ENCODE data around the gene C5AR1. TPM values are rescaled to one million over a fixed set of nuclear protein-coding genes. Genes with fewer than 3 reads are reported as not detected.

Gene C5AR1
- total and polyA plus RNA-seq, 9 donors = 3.5 to 27.5 (median 9.4) TPM

DNA sequence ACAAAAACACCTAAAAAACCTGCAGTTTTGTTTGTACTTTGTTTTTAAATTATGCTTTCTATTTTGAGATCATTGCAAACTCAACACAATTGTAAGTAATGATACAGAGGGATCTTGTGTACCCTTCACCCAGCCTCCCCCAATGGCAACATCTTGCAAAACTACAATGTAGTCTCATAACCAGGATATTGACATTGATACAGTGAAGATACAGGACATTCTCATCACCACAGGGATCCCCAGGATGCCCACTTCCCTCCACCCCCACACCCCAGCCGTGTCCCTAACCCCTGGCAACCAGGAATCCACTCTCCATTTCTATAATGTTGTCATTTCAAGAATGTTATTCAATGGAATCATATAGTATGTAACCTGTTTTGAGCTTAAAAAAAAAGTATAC lies 12.0 kb downstream of the C5AR1 start:
- TF ChIP-seq, protein P1, sequence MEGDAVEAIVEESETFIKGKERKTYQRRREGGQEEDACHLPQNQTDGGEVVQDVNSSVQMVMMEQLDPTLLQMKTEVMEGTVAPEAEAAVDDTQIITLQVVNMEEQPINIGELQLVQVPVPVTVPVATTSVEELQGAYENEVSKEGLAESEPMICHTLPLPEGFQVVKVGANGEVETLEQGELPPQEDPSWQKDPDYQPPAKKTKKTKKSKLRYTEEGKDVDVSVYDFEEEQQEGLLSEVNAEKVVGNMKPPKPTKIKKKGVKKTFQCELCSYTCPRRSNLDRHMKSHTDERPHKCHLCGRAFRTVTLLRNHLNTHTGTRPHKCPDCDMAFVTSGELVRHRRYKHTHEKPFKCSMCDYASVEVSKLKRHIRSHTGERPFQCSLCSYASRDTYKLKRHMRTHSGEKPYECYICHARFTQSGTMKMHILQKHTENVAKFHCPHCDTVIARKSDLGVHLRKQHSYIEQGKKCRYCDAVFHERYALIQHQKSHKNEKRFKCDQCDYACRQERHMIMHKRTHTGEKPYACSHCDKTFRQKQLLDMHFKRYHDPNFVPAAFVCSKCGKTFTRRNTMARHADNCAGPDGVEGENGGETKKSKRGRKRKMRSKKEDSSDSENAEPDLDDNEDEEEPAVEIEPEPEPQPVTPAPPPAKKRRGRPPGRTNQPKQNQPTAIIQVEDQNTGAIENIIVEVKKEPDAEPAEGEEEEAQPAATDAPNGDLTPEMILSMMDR (IDR thresholded peaks at IDR 0.05) = no peak
- TF ChIP-seq EP300 (IDR thresholded peaks at IDR 0.05) = no peak
- no peak for TF ChIP-seq POLR2A (IDR thresholded peaks at IDR 0.05)
- DNase-seq = no peak
- Histone ChIP-seq H3K9me3 (no peaks in the 10 kb centered on the region), H3K27ac (no peak overlapping the region), H3K4me3 (no peak overlapping the region), H3K27me3 (no peaks in the 10 kb centered on the region), H3K36me3 (no peaks in the 10 kb centered on the region), H3K4me1 (ENCODE audit: insufficient read depth) (no peaks in the 10 kb centered on the region)
- intact Hi-C loops (cut with DNase I) = no loop called here
- 84 to 93% (median 89%) methylated on average over 1 of the region's 1 CpG for WGBS, 3 donors

DNA sequence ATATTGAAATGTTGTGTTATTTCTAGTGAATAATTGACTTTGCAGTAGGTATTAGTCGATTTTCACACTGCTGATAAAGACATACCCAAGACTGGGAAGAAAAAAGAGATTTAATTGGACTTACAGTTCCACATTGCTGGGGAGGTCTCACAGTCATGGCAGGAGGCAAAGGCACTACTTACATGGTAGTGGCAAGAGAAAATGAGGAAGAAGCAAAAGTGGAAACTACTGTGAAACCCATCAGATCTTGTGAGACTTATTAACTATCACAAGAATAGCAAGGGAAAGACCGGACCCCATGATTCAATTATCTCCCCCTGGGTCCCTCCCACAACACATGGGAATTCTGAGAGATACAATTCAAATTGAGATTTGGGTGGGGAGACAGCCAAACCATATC lies 12.4 kb downstream of the C5AR1 start:
- H3K27me3 ChIP-seq = no peaks in the 10 kb centered on the region
- H3K36me3 ChIP-seq = no peaks in the 10 kb centered on the region
- no peaks in the 10 kb centered on the region for H3K9me3 ChIP-seq
- WGBS, 3 donors = 58 to 70% (median 67%) methylated on average over 2 of the region's 2 CpGs
- TF ChIP-seq POLR2A (IDR thresholded peaks at IDR 0.05) (no peak), EP300 (IDR thresholded peaks at IDR 0.05) (no peak)
- TF ChIP-seq, protein P1 (IDR thresholded peaks at IDR 0.05) = no peak
- intact Hi-C loops (cut with DNase I) = no loop called here
- no peak for DNase-seq
- H3K4me1 ChIP-seq (ENCODE audit: insufficient read depth) = no peaks in the 10 kb centered on the region
- no peak overlapping the region for H3K4me3 ChIP-seq
- H3K27ac ChIP-seq = no peak overlapping the region

DNA sequence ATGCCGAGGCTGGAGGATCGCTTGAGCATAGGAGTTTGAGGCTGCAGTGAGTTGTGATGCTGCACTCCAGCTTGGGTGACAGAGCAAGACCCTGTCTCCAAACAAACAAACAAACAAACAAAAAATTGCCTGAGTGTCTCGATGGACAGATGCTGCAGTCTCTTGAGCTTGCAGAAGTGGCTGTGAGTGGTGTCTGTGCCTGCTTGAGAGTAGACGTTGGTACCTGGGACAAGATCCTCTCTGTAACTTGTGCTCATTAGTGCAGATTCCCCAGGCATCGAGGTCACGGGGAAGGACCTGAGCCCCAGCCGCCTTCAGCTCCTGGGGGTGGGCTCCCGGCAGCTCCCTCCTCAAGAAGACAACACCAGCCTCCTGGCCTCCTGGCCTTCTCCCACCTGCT lies 13.7 kb downstream of the C5AR1 start:
- 60 to 68% (median 64%) methylated on average over 8 of the region's 8 CpGs for WGBS, 3 donors
- Histone ChIP-seq H3K36me3 (no peaks in the 10 kb centered on the region), H3K4me3 (no peak overlapping the region), H3K9me3 (no peaks in the 10 kb centered on the region), H3K27me3 (no peaks in the 10 kb centered on the region), H3K4me1 (ENCODE audit: insufficient read depth) (no peaks in the 10 kb centered on the region), H3K27ac (no peak overlapping the region)
- intact Hi-C loops (cut with DNase I) = no loop called here
- TF ChIP-seq POLR2A (IDR thresholded peaks at IDR 0.05) (no peak), EP300 (IDR thresholded peaks at IDR 0.05) (no peak)
- TF ChIP-seq, protein P1 (IDR thresholded peaks at IDR 0.05) = no peak
- no peak for DNase-seq

DNA sequence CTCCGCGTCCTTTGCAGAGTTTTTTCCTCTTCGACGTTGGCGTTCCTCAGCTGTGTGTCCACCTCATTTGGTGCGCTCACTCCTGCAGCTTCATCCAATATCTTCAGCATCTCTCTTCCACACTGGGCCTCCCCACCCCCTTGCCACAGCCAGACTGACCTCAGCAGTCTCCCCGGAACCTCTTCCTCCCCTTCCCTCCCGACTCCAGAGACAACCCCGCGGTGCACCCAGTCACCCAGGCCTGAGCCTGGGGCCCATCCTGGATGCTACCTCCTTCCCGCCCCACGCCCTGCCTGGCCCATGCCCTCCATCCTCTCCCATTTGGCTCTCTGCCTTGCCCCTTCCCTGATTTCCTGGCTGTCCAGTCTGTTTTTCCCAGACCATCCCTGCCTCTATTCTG lies 14.2 kb downstream of the C5AR1 start:
- TF ChIP-seq, protein P1 (IDR thresholded peaks at IDR 0.05) = no peak
- TF ChIP-seq POLR2A (IDR thresholded peaks at IDR 0.05) (no peak), EP300 (IDR thresholded peaks at IDR 0.05) (no peak)
- Histone ChIP-seq H3K4me3 (no peak overlapping the region), H3K36me3 (no peaks in the 10 kb centered on the region), H3K27ac (no peak overlapping the region), H3K9me3 (no peaks in the 10 kb centered on the region), H3K4me1 (ENCODE audit: insufficient read depth) (no peaks in the 10 kb centered on the region), H3K27me3 (no peaks in the 10 kb centered on the region)
- intact Hi-C loops (cut with DNase I) = no loop called here
- no peak for DNase-seq
- 72 to 79% (median 73%) methylated on average over 12 of the region's 12 CpGs for WGBS, 3 donors

DNA sequence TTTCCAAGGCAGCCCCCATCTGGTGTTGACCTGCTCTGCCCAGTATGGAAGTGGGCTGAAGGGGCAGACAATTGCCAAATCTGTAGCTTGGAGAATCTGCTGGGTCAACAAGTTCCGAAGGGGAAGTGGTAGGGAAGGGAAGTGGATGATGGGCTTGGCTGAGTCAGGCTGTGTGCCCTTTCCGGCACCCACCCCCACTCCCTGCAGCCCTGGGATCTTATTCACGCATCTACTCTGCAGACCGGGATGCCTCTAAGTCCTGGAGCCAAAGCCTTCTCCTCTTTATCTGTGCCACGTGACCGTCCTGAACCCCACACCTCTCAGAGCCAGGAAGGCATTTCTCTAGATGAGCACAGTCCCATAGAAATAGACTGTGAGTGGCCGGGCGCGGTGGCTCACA lies 14.8 kb downstream of the C5AR1 start:
- Histone ChIP-seq H3K27me3 (no peaks in the 10 kb centered on the region), H3K36me3 (no peaks in the 10 kb centered on the region), H3K27ac (no peak overlapping the region), H3K4me3 (no peak overlapping the region), H3K9me3 (no peaks in the 10 kb centered on the region), H3K4me1 (ENCODE audit: insufficient read depth) (no peaks in the 10 kb centered on the region)
- no peak for DNase-seq
- TF ChIP-seq POLR2A (IDR thresholded peaks at IDR 0.05) (no peak), EP300 (IDR thresholded peaks at IDR 0.05) (no peak)
- TF ChIP-seq, protein P1 (IDR thresholded peaks at IDR 0.05) = no peak
- WGBS, 3 donors = 53 to 59% (median 57%) methylated on average over 9 of the region's 9 CpGs
- intact Hi-C loops (cut with DNase I) = no loop called here

All from ovary (tissue), 9 donors.